HS-27A (cell line): Measurements from ENCODE around the gene ARGLU1.

Source experiments
- DNase-seq: peaks from one replicate; pipeline ENCODE4 v3.0.0-alpha.2; 2012; ENCODE audit warnings: low read depth, missing footprints

Gene ARGLU1

GRCh38 chr13:106586648-106587166 lies 18.8 kb upstream of the ARGLU1 start:
- DNase-seq: no peak

GRCh38 chr13:106581225-106581624 lies 13.3 kb upstream of the ARGLU1 start:
- no peak for DNase-seq

GRCh38 chr13:106575896-106576295 lies 8.0 kb upstream of the ARGLU1 start:
- no peak for DNase-seq

- no peak for DNase-seq
Measured at GRCh38 chr13:106573868-106574267, 5.9 kb upstream of the ARGLU1 start.

GRCh38 chr13:106573284-106573846 lies 5.4 kb upstream of the ARGLU1 start:
- DNase-seq: no peak

- DNase-seq: no peak
Measured at GRCh38 chr13:106570299-106570852, 2.4 kb upstream of the ARGLU1 start.

- DNase-seq: no peak
Measured at GRCh38 chr13:106569233-106570095, 1.5 kb upstream of the ARGLU1 start.

- DNase-seq: no peak
Measured at GRCh38 chr13:106568299-106569003, 514 bp upstream of the ARGLU1 start.

- no peak for DNase-seq
Measured at GRCh38 chr13:106566641-106567473, 1.1 kb downstream of the ARGLU1 start.

GRCh38 chr13:106565127-106565775 lies 2.7 kb downstream of the ARGLU1 start:
- no peak for DNase-seq

GRCh38 chr13:106562301-106562700 lies 5.6 kb downstream of the ARGLU1 start:
- no peak for DNase-seq

GRCh38 chr13:106561551-106562170 lies 6.3 kb downstream of the ARGLU1 start:
- no peak for DNase-seq

GRCh38 chr13:106560821-106561220 lies 7.1 kb downstream of the ARGLU1 start:
- no peak for DNase-seq

GRCh38 chr13:106558527-106558926 lies 9.4 kb downstream of the ARGLU1 start:
- DNase-seq: no peak

GRCh38 chr13:106555631-106556328 lies 12.2 kb downstream of the ARGLU1 start:
- no peak for DNase-seq

- DNase-seq: no peak
Measured at GRCh38 chr13:106551751-106552150, 16.2 kb downstream of the ARGLU1 start.

GRCh38 chr13:106551350-106551749 lies 16.6 kb downstream of the ARGLU1 start:
- no peak for DNase-seq

- no peak for DNase-seq
Measured at GRCh38 chr13:106550570-106551135, 17.3 kb downstream of the ARGLU1 start.

GRCh38 chr13:106548064-106548696 lies 19.8 kb downstream of the ARGLU1 start:
- no peak for DNase-seq
